ENCODE results near the gene QSER1.
"Not testable (repeated sequence)": the region's sequence is repeated elsewhere in the genome, so short reads cannot be mapped to it uniquely, and the experiment has no call there.

The QSER1 gene

DNA sequence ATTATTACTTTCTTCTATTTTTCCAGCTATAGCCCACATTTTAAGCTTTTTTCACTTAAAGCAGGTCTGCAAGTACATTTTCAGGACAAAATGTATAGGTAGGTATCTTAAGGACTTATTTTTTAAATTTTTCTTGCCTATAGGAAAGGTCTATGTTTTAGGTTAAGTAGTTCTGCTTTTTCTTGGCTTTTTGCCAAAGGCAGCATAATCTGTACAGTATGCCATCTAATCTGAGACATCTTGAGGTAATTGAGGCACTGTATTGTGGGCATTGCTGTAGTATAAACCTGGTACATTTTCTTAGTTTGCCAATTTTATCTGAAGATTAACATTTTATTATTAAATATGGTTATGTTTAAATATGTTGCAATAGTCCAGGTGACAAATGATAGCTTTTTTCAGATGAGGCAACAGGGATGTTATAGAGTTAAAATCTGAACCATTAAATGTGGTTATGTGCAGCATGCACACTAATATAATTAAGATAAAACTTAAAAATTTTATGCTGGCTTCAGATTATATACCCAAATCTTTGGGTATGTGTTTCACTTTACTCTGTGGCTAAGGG, 42.9 kb downstream of the QSER1 start:
- no peak for DNase-seq (ENCODE audit: low spot score)

DNA sequence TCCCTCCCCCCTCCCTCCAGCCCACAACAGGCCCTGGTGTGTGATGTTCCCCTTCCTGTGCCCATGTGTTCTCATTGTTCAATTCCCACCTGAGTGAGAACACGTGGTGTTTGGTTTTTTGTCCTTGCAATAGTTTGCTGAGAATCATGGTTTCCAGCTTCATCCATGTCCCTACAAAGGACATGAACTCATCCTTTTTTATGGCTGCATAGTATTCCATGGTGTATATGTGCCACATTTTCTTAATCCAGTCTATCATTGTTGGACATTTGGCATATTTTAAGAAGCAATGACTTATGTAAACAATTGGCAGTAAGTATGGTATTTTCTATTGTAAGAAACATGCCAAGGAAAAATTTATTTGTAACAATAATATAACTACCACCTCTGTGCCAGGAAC, 43.6 kb downstream of the QSER1 start:
- DNase-seq (ENCODE audit: low spot score): not testable (repeated sequence)

DNA sequence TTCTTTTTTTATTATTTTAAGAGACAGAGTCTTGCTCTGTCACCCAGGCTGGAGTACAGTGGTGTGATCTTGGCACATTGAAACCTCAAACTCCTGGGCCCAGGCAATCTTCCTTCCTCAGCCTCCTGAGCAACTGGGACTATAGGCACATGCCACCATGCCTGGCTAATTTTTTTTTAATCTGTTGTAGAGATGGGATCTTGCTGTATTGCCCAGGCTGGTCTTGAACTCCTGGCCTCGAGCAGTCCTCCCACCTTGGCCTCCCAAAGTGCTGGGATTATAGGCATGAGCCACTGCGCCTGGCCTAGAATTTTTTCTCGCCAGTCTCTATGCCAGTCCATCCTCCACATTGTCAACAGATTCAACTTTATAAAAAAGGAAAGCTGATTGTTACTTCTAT, 44.7 kb downstream of the QSER1 start:
- DNase-seq (ENCODE audit: low spot score): not testable (repeated sequence)

DNA sequence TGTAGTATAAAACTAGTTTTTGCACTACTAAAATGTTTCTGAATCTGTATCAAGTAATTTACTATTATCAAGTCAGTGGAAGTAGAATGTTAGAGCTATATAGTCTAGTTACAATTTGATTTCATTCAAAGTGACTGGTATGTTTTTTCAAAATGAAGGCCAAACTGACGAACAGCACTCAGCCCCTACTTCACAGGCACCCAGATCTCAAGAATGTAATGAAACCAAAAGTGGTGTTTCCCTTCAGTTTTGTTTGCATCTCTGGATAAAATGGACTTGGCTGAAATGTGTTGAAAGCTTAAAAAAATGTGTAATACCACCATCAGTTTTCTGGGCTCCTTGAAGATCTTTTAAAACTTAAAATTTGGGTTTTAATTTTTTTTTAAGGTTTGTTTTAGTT, 46.4 kb downstream of the QSER1 start:
- DNase-seq (ENCODE audit: low spot score): no peak

DNA sequence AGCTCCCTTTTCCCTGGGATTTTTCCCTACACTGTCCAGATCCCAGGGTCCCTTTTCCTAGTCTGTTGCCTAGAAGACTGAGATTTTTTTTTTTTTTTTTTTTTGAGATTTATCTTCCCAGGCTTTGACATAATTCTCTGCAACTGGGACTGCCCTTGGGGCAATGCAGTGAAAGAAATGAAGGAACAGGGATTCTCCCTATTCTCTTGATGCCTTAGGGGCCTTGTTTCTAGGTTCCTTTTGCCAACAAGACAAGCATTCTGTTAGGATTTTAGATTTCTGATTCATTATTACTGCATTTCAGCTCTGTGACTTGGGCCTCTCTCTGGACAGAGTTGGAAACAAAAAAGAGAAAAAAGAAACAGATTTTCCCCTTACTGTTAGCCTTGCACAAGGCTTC, 47.3 kb downstream of the QSER1 start:
- DNase-seq (ENCODE audit: low spot score): no peak

DNA sequence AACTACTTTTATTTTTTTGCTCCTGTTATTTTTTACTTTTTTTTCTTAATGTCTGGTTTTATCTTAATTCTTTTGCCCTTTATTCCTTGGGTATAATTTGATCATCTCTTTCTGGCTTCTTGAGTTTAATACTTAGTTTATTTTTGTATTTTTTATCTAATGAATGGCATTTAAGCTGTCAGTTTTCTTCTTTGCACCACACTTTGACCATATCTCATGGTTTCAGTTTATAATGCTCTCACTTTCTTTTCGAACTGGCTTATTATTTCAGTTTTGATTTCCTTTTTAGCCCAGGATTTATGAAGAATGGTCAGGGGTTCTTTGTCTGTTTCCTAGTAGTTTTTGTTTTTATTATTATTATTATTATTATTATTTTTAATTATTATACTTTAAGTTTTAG, 48.3 kb downstream of the QSER1 start:
- no peak for DNase-seq (ENCODE audit: low spot score)

DNA sequence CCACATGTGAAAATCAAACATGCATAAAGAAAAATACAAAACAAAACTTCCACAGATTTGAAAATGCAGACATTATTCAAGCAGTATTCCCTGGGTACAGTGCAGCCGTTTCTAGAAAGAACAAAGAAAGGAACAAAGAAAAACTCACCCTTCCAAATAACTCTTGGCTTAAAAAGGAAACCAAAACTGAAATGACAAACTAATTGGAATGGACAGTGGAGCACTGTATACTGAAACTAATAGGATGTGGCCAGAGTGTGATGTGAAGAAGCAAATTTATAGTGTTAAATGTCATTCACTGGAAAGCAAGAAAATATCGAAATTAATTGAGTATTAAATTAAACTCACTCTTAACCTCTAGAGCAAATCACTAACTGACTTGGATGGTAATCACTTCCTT, 55.4 kb downstream of the QSER1 start:
- no peak for DNase-seq (ENCODE audit: low spot score)

DNA sequence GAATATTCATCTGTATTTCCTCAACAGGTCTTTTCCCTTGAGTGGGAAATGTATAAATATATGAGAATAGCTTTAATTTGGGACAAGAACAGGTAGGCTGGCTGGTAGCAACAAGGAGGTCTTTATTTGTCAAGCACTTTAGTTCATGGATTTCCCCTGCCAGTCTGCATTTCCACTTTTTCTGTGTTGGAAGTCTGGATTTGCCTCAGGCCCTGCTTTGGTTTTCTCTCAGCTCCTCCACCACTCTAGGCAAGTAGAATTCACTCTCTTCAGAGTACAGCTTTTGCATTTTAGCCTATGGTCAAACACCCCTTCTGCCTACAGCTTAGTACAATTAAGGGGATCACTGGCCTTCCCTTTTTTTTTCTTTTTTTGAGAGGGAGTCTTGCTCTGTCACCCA, 57.1 kb downstream of the QSER1 start:
- no peak for DNase-seq (ENCODE audit: low spot score)

DNA sequence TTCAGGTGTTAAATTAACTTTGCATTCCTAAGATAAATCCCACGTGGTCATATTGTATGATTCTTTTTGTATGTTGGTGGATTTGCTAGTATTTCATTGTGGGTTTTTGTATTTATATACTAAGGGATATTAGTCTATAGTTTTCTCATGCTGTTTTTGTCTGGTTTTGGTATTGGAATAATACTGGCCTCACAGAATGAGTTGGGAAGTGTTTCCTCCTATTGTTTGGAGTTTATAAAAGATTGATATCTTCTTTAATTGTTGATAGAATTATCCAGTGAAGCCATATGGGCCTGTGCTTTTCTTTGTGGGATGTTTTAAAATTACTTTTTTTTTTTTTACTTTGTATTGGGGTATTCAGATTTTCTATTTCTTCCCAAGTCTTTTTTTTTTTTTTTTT, 59.8 kb downstream of the QSER1 start:
- DNase-seq (ENCODE audit: low spot score): no peak

DNA sequence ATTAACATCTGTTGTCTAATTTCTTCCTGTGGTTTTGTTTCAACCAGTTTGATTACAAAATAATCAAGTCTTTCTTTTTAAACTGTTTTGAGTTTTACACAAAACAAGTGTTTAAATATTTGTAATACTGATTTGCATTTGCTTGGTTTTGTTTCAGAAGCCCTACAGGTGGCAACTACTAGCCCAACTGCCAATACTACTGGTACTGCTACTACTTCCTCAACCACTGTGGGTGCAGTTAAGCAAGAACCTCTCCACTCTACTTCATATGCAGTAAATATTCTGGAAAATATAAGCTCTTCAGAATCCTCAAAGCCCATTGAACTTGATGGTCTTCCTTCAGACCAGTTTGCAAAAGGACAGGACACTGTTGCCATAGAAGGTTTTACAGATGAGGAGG, 61.1 kb downstream of the QSER1 start:
- DNase-seq (ENCODE audit: low spot score): no peak

DNA sequence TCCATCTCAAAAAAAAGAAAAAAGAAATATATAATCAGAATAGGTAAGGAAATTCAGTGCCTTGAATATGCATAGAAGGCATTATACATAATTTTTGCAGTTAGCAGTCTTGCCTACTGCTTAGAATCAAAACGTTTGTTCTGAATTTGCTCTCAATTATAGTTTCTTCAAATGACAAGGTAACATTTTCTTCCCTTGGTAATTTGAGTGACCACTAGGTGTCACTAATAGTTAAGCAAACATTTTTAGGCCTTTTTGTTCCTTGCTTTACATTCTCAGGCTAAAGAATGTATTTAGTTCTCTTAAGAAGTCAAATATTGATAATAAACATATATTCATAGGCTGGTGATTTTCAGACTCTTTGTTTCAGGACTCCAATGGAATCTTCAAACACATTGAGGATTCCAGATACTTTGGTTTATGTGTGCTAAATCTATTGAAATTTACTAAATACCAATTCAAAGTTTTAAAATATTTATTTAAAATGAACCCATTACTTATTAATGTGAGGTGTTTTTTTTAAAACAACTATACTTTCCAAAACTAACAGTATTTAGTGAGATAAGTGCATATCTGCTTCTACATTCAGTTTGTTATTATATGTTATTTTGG, 68.0 kb downstream of the QSER1 start:
- peak; percentile 55 for DNase-seq (ENCODE audit: low spot score)

DNA sequence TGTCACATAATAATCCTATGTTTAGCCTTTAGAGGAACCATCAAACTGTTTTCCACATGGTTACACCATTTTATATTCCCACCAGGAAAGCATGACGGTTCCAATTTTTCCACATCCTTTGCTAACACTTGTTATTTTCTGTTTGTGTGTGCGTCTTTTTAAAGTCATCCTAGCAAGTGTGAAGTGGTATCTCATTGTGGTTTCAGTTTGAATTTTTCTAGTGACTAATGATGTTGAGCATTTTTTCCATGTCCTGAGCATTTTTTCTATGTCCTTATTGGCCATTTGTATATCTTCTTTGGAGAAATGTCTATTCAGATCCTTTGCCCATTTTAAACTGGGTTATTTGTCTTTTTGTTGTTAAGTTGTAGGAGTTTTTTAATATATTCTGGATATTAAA, 69.4 kb downstream of the QSER1 start:
- no peak for DNase-seq (ENCODE audit: low spot score)

DNA sequence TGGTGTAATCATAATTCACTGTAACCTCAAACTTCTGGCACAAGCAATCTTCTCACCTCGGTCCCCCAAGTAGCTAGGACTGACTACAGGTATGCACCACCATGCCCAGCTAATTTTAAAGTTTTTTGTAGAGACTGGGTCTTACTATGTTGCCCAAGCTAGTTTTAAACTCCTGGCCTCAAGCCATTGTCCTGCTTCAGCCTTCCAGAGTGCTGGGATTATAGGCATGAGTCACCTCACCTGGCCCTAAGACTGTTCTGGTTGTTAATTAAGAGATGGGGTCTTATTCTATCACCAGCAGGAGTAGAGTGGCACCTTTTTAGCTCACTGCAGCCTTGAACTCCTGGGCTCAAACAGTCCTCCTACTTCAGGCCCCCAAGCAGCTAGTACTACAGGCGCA, 71.1 kb downstream of the QSER1 start:
- DNase-seq (ENCODE audit: low spot score): no peak

DNA sequence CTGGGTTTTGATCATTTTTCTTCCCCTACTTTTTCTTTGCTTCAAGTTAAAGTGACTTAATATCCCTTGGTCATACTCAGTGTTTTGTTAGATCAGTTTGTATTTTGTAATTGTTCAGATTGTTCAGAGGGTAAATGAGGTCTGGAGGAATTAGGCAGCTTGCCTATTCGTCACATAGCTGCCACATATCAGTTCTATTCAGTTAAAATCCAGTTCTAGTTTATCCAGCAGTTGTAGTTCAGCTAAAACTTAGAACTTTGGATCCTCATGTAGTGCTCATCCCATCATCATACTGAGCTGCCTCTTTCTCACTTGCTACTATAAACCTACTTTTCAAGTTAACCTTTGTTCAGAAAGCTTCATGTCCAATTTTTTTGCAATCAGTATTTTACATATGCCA, 75.9 kb downstream of the QSER1 start:
- no peak for DNase-seq (ENCODE audit: low spot score)

DNA sequence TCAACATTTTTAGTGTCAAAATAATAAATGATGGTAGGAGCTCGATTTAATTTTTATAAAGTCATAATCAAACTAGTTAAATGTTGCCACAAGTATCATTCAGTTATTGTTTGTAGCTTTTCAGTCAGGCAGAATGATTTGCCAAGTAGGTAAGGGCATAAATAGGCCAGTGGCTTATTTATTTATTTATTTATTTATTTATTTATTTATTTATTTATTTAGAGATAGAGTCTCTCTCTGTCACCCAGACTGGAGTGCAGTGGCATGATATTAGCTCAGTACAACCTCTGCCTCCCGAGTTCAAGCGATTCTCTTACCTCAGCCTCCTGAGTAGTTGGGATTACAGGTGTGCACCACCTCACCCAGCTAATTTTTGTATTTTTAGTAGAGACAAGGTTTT, 79.6 kb downstream of the QSER1 start:
- not testable (repeated sequence) for DNase-seq (ENCODE audit: low spot score)

DNA sequence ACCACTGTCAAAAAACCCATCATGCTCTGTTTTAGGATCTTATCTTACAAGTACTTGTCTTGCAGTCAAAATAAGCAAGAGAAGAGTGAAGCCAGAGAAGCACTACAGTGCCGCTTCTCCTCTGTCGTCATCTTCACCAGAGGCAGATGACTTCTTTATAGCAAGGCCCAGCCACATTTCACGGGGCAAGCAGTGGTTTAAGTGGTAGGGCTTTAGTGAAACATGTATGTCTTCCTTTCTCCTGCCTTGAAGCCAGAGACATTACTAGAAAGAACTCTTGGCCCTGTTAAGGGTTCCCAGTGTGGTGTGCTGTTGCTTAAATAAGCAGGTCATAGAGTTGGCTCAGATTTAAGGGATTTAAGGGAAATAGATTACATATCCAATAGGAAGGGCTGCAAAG, 80.2 kb downstream of the QSER1 start:
- DNase-seq (ENCODE audit: low spot score): no peak

DNA sequence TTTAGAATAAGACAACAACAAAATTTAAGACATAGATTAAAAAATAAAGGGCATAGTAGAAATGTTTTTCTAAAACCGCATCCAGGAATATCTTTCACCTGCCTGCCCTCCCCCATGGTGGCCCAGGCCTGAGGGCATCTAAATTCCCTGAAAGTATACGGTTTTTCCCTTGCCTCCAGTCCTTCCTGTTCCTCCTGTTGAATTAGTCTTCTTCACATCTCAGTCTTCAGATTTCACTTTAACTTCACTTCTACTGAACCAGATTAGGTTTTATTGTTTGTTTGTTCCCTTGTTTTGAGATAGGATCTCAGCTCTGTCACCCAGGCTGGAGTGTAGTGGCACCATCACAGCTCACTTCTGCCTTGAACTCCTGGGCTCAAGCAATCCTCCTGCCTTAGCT, 90.0 kb downstream of the QSER1 start:
- DNase-seq (ENCODE audit: low spot score): no peak

DNA sequence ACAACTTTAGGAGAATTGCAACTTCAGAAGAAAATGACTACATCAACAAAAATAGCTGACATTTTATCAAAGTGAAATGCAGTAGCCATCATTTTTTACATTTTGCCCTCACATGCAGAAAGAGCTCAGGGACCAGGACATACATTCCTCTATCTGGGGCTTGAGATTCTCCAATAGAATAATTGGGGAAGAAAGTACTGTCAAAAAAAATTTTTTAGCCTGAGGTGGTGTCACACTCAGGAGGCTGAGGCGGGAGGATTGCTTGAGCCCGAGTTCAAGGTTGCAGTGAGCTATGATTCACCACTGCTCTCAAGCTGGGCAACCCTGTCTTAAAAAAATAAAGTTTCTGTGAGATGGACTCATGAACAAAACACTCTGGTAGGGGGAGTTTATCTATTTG, 90.9 kb downstream of the QSER1 start:
- DNase-seq (ENCODE audit: low spot score): no peak

DNA sequence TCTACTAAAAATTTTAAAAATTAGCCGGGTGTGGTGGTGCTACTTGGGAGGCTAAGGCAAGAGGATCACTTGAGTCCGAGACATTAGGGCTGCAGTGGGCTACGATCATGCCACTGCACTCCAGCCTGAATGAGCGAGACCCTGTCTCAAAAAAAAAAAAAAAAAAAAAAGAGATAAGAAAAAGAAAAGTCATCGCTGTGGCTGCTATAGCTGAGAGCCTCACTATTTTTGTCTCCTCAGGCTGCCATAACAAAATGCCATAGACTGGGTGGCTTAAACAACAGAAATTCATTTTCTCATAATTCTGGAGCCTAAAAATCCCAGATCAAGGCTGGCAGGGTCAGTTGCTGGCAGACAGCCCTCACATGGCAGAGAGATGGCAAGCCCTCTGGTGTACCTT, 93.0 kb downstream of the QSER1 start:
- DNase-seq (ENCODE audit: low spot score): no peak

DNA sequence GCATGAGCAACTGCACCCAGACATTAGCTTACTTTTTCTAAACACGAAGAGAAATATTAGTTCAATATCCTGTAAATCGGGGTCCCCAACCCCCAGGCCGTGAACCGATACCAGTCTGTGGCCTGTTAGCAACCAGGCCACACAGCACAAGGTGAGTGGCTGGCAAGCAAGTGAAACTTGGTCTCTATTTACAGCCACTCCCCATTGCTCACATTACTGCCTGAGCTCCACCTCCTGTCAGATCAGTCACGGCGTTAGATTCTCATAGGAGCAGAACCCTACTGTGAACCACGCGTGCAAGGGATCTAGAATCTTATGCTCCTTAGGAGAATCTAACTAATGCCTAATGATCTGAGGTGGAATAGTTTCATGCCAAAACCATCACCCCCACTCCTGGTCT, 95.2 kb downstream of the QSER1 start:
- DNase-seq (ENCODE audit: low spot score): no peak

DNA sequence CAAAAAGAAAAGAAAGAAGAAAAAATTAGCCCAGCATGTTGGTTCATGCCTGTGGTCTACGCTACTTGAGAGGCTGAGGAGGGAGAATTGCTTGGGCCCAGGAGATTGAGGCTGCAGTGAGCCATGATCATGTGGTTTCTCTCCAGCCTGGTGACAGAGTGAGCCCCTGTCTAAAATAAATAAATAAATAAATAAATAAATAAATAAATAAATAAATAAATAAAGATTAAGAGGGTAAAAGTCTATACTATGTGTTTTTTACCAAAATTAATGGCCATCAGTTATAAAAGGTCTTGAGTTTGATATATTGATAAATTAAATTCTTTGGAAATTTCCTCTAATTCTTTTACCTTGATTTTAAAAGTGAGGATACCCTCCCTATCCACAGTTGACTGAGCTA, 97.9 kb downstream of the QSER1 start:
- no peak for DNase-seq (ENCODE audit: low spot score)

DNA sequence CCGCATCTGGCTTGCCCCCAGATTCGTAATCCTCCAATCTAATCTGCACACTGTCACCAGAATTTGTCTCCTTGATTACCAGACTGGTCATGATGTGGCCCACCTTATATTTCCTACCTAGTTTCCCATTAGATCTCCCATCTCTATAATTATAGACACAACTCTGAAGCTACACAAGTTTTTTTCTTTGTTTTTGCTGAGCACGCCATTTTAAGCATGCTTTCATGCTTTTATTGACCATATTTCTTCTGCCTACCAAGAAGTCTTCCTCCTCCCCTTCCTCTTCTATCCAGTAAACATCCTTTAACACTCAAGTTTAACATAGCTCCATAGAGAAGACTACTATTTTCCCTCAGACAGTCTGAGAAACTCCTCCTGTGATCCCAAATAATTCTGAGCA, 98.8 kb downstream of the QSER1 start:
- no peak for DNase-seq (ENCODE audit: low spot score)

DNA sequence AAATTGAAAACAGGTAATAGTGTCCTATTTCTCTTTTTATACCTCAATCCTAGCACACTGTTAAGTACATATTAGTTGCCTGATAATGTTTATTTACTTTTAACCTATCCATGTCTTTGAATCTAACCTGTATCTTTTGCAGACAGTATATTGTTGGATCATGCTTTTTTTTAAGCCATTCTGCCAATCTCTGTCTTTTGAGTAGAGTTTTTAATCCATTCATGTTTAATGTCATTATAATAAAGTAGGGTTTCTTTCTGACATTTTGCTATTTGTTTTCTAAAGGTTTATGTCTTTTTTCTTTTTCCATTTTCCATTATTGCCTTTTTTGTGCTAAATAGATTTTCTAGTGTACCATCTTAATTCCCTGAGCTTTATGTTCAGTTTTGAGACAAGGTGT, 99.3 kb downstream of the QSER1 start:
- no peak for DNase-seq (ENCODE audit: low spot score)

DNA sequence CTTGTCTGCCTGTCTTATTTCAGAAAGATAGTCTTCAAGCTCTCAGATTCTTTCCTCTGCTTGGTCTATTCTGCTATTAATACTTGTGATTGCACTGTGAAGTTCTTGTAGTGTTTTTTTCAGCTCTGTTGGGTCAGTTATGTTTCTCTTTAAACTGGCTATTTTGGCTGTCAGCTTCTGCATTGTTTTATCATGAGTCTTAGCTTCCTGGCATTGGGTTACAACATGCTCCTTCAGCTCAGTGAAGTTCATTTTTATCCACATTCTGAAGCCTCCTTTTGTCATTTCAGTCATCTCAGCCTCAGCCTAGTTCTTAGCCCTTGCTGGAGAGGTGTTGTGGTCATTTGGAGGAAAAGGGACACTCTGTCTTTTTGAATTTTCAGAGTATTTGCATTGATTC, 107.6 kb downstream of the QSER1 start:
- DNase-seq (ENCODE audit: low spot score): peak; percentile 56

DNA sequence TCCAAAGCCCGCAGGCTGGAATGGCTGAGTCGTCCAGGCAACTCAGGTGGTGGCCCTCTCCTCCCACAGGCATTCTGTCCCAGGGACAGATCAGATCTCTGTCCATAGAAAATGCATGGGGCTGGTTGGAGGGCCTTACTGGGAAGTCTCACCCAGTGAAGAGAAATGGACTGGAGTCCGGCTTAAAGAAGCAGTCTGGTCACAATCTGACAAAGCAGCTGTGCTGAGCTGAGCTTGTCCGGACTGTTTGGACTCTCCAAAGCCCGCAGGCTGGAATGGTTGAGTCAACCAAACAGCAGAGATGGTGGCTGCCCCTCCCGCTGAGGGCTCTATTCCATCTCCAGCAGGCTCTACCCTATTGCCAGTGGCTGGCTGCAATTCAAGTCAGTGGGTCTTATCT, 108.7 kb downstream of the QSER1 start:
- DNase-seq (ENCODE audit: low spot score): no peak

Data from kidney tubule cell (primary cell).